ENCODE results near the gene GLIS1.

The GLIS1 gene

GRCh38 chr1:53661496-53661895 lies 77.5 kb downstream of the GLIS1 start:
- H3K4me3 ChIP-seq (replicated peaks; ENCODE audit: low read depth, low read length): no peak overlapping the region
- TF ChIP-seq CTCF (IDR thresholded peaks at IDR 0.05; ENCODE audit: low read depth, low read length, missing control alignments): no peak
- DNase-seq (ENCODE audit: extremely low read depth, low read depth): no peak

- H3K4me3 ChIP-seq (replicated peaks; ENCODE audit: low read depth, low read length): no peak overlapping the region
- DNase-seq (ENCODE audit: extremely low read depth, low read depth): no peak
- no peak for TF ChIP-seq CTCF (IDR thresholded peaks at IDR 0.05; ENCODE audit: low read depth, low read length, missing control alignments)
These were observed 78.3 kb downstream of the GLIS1 start for GRCh38 chr1:53660666-53661065.

- no peak for DNase-seq (ENCODE audit: extremely low read depth, low read depth)
- TF ChIP-seq CTCF (IDR thresholded peaks at IDR 0.05; ENCODE audit: low read depth, low read length, missing control alignments): no peak
- no peak overlapping the region for H3K4me3 ChIP-seq (replicated peaks; ENCODE audit: low read depth, low read length)
These were observed 79.5 kb downstream of the GLIS1 start for GRCh38 chr1:53659436-53659835.

- TF ChIP-seq CTCF (IDR thresholded peaks at IDR 0.05; ENCODE audit: low read depth, low read length, missing control alignments): no peak
- no peak overlapping the region for H3K4me3 ChIP-seq (replicated peaks; ENCODE audit: low read depth, low read length)
- DNase-seq (ENCODE audit: extremely low read depth, low read depth): no peak
These were observed 80.3 kb downstream of the GLIS1 start for GRCh38 chr1:53658489-53659230.

- no peak overlapping the region for H3K4me3 ChIP-seq (replicated peaks; ENCODE audit: low read depth, low read length)
- no peak for DNase-seq (ENCODE audit: extremely low read depth, low read depth)
- no peak for TF ChIP-seq CTCF (IDR thresholded peaks at IDR 0.05; ENCODE audit: low read depth, low read length, missing control alignments)
These were observed 81.0 kb downstream of the GLIS1 start for GRCh38 chr1:53657891-53658396.

GRCh38 chr1:53657531-53657805 lies 81.5 kb downstream of the GLIS1 start:
- H3K4me3 ChIP-seq (replicated peaks; ENCODE audit: low read depth, low read length): no peak overlapping the region
- no peak for DNase-seq (ENCODE audit: extremely low read depth, low read depth)
- no peak for TF ChIP-seq CTCF (IDR thresholded peaks at IDR 0.05; ENCODE audit: low read depth, low read length, missing control alignments)

All from HFF-Myc (cell line).